IPS-18c (cell line): ENCODE data around the gene P2RY2.
"Not testable (repeated sequence)": the region's sequence is repeated elsewhere in the genome, so short reads cannot be mapped to it uniquely, and the experiment has no call there.

Experiments
- H3K4me3 ChIP-seq: 2 replicates; pipeline ENCODE4 v1.7.0; 2013; ENCODE audit warnings: low read depth, mild to moderate bottlenecking, low read length, moderate library complexity; ENCODE audit not compliant: insufficient read depth
- H3K9me3 ChIP-seq: one replicate; pipeline ENCODE4 v1.6.1; 2013; ENCODE audit warnings: mild to moderate bottlenecking, low read length, moderate library complexity; ENCODE audit not compliant: control insufficient read depth, insufficient read depth

P2RY2 gene

DNA sequence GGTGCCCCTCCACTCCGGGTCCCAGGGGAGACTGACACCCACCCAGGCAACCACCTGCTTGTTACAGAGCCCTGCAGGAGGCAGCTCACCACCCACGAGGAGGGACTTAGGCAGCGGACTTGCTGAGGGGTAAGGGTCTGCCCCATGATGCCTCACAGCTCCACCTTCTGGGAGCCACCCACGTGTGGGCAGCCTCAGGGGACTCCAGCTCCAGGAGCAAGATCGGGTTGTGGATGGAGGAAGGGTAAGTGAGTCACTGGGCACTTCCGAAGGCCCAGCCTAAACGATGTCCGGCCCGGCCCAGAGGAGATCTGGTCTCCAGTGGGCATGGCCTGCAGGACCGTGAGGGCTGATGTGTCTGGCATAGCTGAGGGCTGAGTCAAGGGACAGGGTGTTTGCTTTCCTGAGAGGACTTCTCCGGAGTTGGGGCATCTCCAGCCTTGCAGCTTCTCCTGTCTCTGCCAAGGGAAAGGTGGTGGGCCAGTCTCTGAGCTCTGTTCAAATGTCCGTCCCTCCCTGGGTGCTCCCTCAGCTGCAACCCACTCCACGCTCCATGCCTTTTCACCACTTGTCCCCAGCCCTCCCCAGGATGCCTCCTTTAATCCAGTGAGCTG lies 32.3 kb upstream of the P2RY2 start:
- no peak overlapping the region for H3K4me3 ChIP-seq
- H3K9me3 ChIP-seq = no peaks in the 10 kb centered on the region

DNA sequence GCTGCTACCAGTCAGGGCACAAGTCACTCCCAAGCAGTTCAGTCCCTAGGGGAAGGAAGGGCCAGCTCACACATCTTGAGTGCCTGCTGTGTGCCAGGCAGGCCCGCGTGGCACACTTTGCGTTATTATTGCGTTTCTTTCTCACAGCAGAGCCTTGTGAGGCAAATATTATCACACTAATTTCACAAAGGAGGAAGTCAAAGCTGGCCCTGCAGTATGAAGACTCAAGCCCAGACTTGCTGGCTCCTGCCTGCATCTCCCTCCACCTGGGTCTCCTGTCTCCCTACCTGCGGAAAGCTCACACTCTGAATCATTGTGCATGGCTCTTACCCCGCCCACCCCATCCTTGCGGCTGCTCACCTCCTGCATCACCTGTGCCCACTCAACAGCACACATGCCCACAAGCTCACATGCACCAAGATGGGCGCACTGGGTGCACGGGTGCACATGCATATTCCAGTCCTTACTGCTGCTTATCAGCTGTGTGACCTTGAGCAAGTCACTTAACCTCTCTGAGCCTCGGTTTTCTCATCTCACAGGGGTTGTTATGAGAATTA lies 31.7 kb upstream of the P2RY2 start:
- no peak overlapping the region for H3K4me3 ChIP-seq
- H3K9me3 ChIP-seq = no peaks in the 10 kb centered on the region

DNA sequence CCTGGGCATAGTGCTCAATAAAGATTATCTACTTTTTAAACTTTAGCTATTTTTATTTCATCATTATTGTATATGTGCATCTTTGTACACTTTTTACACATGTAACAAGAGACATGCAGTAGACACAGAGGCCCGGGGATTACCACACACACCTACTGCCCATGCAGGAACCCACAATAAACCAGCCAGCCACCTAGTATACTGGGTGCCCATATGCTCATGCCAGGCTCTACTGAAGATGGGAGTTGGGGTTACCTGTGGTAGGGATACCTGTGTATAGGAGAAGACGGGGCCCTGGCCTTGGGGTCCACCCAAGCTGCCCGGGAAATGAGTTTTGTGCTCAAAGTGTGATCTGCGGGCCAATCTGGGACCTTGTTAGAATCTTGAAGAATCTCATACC lies 31.2 kb upstream of the P2RY2 start:
- Histone ChIP-seq H3K9me3 (no peaks in the 10 kb centered on the region), H3K4me3 (no peak overlapping the region)

DNA sequence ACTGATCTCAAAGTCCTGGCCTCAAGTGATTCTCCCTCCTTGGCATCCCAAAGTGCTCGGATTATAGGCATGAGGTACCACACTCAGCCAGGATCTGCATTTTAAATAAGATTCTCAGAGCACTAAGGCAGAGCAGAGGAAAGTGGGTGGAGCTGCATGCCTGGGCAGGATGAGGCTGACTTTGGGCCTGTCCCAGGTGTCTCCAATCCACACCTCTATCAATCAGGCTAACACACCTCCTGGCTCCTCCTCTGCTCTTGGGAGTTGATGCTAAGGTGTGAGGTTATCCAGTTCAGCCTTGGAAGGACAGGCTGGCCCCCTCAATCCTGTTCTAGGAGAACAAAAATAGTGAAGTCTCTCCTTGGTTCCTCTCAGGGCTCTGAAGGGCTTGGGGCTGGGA lies 30.2 kb upstream of the P2RY2 start:
- H3K9me3 ChIP-seq = no peaks in the 10 kb centered on the region
- no peak overlapping the region for H3K4me3 ChIP-seq

DNA sequence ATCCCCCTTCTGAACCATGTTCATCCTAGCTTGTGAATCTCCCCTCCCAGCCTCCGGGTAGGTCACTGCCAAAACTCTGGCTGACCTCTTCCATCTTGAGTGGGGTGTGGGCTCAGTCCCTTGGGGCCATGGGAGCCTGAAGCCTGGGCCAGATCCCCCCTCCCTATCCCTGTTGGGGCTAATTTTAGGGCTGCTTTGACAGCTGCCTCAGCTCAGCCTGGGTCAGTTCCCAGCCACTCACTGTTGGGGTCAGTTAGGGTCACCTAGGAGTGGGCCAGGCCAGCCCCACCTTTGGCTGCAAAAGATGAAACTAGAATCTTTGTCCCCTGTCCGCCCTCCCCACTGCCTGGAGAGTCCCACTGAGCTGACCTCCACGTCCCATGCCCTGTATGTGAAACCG lies 29.8 kb upstream of the P2RY2 start:
- Histone ChIP-seq H3K4me3 (no peak overlapping the region), H3K9me3 (no peaks in the 10 kb centered on the region)

DNA sequence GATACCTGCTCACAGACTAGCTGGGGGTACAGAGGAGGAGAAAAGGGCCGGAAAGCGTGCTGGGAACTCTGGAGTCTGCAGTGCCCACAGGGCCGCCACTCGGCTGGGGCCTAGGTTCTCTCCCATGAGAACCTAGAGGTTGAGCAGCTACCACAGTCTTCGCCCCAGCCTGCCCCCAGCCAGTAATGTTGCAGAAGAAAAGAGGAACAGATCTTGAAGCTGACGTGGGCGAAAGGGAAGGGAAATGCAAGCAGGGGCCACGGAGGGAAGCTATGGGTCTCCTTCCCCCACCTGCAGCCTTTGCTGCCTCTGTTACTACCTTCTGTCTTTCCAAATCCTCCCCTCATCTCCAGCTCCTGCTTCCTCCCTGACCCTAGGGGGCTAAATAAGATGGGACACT lies 28.8 kb upstream of the P2RY2 start:
- Histone ChIP-seq H3K9me3 (no peaks in the 10 kb centered on the region), H3K4me3 (no peak overlapping the region)

DNA sequence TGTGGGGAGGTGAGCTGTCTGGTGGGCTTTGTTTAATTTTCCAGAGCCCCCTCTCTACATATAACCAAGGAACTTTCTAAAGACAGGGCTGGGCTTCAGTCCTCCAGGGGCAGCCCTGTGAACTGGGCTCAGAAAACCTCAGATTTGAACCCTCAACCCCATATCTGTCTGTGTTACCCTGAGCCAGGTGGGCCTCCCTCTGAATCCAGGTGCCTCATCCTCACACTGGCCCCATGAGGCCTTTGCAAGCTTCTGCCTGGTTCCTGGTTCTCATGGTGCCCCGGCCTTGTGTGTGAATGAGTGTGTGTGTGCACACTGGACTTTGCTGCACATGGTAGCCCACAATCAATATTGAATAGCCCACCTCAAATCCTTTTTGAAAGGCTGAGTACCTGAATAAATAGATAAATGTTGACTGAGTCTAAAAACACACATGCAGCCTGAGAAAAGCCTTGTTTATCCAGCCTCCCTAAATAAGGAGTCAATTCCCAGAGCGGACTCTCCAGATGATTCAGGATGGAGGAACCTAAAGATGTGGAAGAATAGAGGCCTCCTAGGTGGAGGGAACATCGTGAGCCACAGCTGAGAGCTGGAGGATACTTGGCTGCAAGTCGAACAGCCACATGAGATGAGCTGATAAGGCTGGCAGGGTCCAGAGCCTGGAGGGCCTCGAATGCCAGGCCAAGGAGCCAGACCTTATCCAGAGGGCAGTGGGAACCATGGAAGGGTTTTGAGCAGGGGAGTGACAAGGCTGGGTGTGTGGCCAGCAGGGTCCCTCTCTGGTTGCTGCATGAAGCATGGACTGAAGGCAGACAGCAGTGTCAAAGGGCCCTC lies 28.1 kb upstream of the P2RY2 start:
- Histone ChIP-seq H3K9me3 (no peaks in the 10 kb centered on the region), H3K4me3 (no peak overlapping the region)

DNA sequence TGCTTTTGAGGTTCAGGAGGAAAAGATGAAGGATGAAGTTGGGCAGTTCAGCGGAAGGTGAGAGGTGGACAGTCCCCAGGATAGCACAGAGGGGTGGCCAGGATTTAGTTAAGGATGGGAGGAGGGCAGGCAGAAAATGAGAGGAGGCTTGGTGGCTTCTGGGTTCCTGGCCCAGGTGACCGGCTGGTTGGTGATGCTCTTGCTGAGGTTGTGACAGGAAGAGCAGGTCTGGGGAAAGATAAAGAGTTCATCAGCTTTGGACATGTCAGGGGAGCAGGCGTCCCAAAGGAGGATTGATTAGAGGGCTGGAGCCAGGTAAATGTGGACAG lies 27.6 kb upstream of the P2RY2 start:
- H3K4me3 ChIP-seq = no peak overlapping the region
- H3K9me3 ChIP-seq = no peaks in the 10 kb centered on the region

DNA sequence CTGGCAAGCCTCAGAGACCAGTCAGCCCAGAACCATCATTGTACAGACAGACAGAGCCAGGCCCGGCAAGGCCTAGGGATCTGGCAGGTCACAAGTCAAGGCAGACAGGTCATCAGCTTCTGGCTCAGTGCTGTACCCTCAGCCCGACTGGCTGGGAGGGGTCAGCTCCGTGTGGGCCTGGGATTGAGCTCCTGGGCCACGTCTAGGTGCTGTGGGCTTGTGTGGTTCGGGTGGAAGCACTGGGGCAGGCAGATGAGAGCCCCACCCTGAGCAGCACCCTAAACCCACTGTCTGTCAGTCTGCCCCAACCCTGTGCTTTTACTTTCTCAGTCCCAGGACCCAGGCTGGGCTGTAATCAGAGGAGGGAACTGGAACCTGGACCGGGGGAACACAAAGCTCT lies 26.9 kb upstream of the P2RY2 start:
- Histone ChIP-seq H3K9me3 (no peaks in the 10 kb centered on the region), H3K4me3 (no peak overlapping the region)

DNA sequence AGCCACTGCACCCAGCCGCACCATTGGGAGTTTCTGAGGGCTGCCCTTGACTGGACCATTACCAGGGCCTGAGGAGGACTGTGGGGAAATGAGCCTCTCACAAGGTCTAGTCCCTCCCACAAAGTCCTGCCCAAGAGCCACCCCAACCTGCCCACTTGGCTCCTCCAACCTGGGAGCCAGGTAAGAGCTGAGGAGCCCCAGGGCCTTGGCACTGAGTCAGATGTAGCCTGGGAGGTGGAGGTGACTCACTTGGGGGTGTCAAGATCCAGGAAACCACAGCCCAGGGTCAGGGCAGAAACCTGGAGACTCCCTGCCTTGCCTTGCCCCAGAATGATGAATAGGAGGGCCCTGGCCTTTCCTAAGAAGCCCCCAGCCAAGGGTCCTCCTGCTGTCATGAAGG lies 25.8 kb upstream of the P2RY2 start:
- no peaks in the 10 kb centered on the region for H3K9me3 ChIP-seq
- no peak overlapping the region for H3K4me3 ChIP-seq

DNA sequence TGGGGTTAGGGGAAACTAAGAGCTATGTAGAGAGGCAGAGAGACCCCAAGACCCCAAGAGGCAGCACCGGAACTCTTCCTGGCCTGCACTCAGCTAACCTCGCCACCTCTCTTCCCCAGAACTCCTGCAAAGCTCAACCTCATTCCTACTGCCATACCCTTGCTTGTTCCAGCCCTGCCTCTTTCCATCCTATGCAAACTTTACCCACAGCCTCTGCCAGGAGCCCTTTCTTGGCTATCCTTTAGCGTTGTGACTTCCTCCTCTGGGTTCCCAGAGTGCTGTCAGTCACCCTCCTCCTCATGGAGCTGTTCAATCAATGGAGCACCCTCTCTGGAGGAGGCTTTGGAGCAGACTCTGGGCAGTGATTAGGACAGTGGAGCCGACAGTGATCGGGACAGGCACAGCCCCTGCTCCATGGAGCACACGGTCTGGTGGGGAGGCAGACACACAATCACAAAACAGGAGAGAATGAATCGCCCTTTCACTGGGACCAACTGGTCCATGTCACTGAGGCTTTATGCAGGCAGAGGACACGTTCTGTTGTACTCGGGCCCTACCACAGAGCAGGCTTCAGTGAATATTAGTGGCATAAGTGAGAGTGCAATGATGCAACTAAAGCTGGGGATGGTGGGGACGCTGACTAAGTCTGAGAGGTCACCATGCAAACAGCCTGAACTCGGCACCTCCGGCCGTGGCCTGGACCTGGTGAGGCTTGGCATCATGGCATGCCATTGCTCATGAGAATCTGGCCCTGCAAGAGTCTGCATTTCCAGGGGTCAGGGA lies 24.6 kb upstream of the P2RY2 start:
- H3K9me3 ChIP-seq = no peaks in the 10 kb centered on the region
- no peak overlapping the region for H3K4me3 ChIP-seq

DNA sequence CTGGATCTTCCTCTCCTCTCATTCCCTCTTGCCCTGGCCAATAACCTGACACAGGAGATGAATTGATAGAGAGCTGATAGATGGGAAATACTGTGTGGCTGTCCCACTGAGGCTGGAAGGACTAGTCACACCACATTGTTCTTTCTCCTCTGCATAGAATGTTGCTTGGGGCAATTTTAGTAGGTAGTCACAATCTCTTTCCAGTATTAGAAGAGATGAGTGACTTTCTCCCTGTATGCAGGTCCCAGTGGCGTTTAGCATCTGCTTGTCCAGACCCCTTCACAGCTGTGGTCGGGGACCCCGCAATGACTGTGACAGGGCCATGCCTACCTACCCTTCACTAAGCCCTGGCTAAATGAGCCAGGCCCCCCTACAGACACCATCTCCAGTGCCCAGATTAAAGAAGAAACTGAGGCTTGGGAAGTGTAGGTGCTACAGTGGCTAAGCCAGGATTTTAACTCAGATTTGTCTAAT lies 24.0 kb upstream of the P2RY2 start:
- H3K4me3 ChIP-seq = no peak overlapping the region

DNA sequence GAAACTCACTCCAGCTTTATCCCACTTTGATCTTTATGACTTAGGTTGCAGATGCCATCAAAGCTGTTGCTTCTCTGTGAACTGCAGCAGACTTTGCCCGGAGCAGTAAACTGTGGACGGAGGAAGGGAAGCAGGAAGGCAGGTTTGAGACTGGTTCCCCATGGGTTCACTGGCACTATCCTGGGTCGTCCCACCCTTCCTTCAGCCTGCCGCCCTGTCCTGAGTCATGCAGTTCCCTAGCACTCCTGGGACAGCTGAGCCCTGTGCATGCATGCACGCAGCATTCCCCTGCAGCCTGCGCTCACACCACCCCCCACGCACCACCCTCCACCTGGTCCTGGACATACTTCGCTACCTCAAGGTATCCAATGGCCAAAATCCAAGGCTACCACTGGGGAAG lies 23.5 kb upstream of the P2RY2 start:
- Histone ChIP-seq H3K9me3 (no peaks in the 10 kb centered on the region), H3K4me3 (no peak overlapping the region)

More for the DNA sequence above, 24.0 kb upstream of the P2RY2 start:
- no peaks in the 10 kb centered on the region for H3K9me3 ChIP-seq

DNA sequence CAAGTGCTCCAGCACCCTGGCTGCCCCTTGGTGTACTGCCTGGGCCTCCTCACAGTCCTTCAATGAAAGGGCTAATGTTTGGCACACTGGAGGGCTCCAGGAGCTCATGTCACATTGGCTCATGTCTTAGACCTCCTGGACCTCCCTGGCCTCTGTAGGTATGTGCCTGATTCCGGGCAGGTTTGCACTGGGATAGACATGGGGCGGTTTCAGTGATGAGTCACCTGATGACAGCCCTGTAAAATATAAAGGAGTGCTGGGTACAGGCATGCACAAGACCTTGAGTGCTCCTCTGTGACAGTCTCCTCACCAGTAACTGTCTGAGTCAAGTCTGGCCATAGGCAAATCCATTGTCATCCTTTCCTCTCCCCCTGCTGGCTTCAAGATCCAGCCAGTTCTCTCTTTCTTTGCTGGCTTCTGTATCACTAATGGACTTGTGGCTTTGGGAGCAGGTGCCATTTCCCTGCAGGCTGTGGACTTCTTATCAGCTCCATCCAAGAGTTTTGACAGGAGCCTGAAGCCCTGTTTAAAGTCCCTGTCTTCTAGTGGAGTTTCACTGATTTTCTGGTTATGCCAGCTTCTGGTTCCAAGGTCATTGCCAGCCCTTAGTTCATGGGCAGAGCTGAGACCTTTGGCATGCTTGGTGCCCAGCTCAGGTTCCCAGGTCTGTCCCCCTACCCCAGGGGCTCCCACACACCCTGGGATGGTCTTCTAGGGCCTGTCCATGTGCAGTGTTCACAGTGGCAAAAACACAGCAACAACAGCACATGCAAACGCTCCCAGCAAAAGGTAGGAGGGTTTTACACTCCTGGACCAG lies 22.7 kb upstream of the P2RY2 start:
- Histone ChIP-seq H3K4me3 (no peak overlapping the region), H3K9me3 (no peaks in the 10 kb centered on the region)

DNA sequence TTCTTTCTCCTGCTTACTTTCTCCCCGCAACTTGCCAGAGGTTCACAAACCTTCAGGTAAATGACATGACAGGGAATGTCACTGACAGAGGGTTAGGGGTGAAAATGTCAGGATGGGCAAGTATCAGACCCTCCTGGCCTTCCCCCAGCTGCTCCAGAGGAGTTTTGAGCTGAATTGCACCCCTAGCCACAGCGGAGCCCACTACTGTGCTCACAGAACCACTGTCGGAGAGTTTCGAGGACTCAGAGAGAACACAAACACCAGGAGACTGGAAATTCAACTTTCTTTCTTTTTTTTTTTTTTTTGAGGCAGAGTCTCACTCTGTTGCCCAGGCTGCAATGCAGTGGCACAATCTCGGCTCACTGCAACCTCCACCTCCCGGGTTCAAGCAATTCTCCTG lies 21.5 kb upstream of the P2RY2 start:
- no peak overlapping the region for H3K4me3 ChIP-seq

DNA sequence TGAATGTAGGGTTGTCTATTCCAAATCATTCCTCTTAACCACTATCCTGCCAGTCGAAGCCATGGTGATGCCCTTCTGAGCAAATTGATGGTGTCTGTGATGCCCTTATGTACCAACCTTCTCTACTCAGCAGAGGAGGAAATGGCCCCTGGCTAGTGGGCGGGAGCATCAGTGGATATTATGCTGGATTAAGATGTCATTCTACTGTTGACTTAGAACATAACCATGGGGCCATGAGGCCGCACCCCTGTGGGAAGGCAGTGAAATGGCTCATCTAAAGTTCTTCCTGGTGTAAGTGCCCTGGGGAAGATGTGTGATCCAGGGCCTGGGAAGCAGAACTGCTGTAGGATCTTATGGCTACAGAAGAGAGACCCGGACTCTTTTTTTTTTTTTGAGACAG lies 20.7 kb upstream of the P2RY2 start:
- H3K9me3 ChIP-seq = no peaks in the 10 kb centered on the region
- H3K4me3 ChIP-seq = no peak overlapping the region

More for the DNA sequence above, 21.5 kb upstream of the P2RY2 start:
- H3K9me3 ChIP-seq = no peaks in the 10 kb centered on the region

DNA sequence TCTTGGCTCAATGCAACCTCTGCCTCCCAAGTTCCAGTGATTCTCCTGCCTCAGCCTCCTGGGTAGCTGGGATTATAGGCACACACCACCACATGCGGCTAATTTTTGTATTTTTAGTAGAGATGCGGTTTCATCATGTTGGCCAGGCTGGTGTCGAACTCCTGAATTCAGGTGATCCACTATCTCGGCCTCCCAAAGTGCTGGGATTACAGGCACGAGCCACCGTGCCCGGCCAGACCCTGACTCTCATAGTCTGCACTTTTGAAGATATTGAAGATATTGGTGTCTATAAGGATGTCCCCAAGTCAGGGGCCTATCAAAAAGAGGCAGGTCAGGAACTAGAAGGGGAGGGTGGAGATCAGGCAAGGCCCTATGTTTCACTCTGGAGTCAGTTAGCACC lies 20.3 kb upstream of the P2RY2 start:
- not testable (repeated sequence) for H3K9me3 ChIP-seq

More for the DNA sequence above, 20.3 kb upstream of the P2RY2 start:
- not testable (repeated sequence) for H3K4me3 ChIP-seq
